Measurements from ENCODE around the gene TEX13D. TPM values are rescaled to one million over a fixed set of nuclear protein-coding genes. Genes with fewer than 3 reads are reported as not detected.

TEX13D gene
- total and polyA plus RNA-seq, 9 of the 15 experiments (the other 6 are each of a cell fraction or from before 2014, with no cell fraction given): 0.06 TPM; not detected in 8

- TF ChIP-seq RREB1 (CRISPR knock-in tag; IDR thresholded peaks at IDR 0.05) (no peak), ZNF277 (CRISPR knock-in tag; IDR thresholded peaks at IDR 0.05; ENCODE audit: borderline replicate concordance) (no peak), FOXO4 (CRISPR knock-in tag; IDR thresholded peaks at IDR 0.05) (no peak), CREBBP (IDR thresholded peaks at IDR 0.05; ENCODE audit: low read depth, low read length) (no peak), RUNX1 (IDR thresholded peaks at IDR 0.05; ENCODE audit: low read depth) (no peak), SAFB2 (IDR thresholded peaks at IDR 0.05; ENCODE audit: borderline replicate concordance, low read depth, low read length, severe bottlenecking) (no peak), RHOXF2B (CRISPR knock-in tag; conservative IDR thresholded peaks at IDR 0.05) (no peak), ZNF224 (CRISPR knock-in tag; IDR thresholded peaks at IDR 0.05) (no peak), NFE2 (IDR thresholded peaks at IDR 0.05; ENCODE audit: low read depth) (no peak), HMBOX1 (IDR thresholded peaks at IDR 0.05) (peak; percentile 42; the same call in 1 of the 2 replicates), RNF2 (IDR thresholded peaks at IDR 0.05) (no peak), AFF4 (CRISPR knock-in tag; IDR thresholded peaks at IDR 0.05) (no peak), ZFP91 (CRISPR knock-in tag; IDR thresholded peaks at IDR 0.05) (no peak)
Measured at GRCh38 chrX:124348182-124348581, 15.7 kb downstream of the TEX13D start (continued).

Data from K562 (cell line).